Lung (tissue), 12 donors: Measurements from ENCODE around the gene COL11A1. TPM values are rescaled to one million over a fixed set of nuclear protein-coding genes. Genes with fewer than 3 reads are reported as not detected.

Experiments used
- ATAC-seq: fragments of 200-7000 bp; cut with Tn5 transposase; one replicate; pipeline ENCODE4 v1.9.1; 2020; ENCODE audit warnings: moderate number of reproducible peaks; ENCODE audit not compliant: insufficient read depth, low FRiP score
- DNase-seq, 3 donors: peaks; one replicate each; pipeline ENCODE4 v3.0.0-alpha.2; 2013 to 2017
- H3K27ac ChIP-seq, 2 donors: one replicate each; pipeline ENCODE4 v1.5.1; 2013; ENCODE audit warnings: mild to moderate bottlenecking in 2 of 2, moderate library complexity in 2 of 2, control low read depth in 1 of 2, inconsistent platforms in 1 of 2, low read depth in 1 of 2, low read length in 1 of 2
- H3K27me3 ChIP-seq, 3 donors: one replicate each; pipeline ENCODE4 v1.5.1; 2013; ENCODE audit warnings: low read length in 2 of 3; ENCODE audit not compliant: control insufficient read depth in 3 of 3, insufficient read depth in 3 of 3
- H3K36me3 ChIP-seq, 4 donors: one replicate each; pipeline ENCODE4 v1.5.1; 2013; ENCODE audit warnings: low read length in 4 of 4, mild to moderate bottlenecking in 1 of 4, moderate library complexity in 1 of 4; ENCODE audit not compliant: control insufficient read depth in 4 of 4, insufficient read depth in 4 of 4
- H3K4me1 ChIP-seq, 5 donors: one replicate each; pipeline ENCODE4 v1.5.1; 2013; ENCODE audit warnings: low read length in 5 of 5, mild to moderate bottlenecking in 2 of 5, moderate library complexity in 1 of 5; ENCODE audit not compliant: control insufficient read depth in 5 of 5, insufficient read depth in 5 of 5
- H3K4me3 ChIP-seq: one replicate; pipeline ENCODE4 v1.5.1; 2013; ENCODE audit warnings: mild to moderate bottlenecking, control low read depth, moderate library complexity
- H3K9ac ChIP-seq, 2 donors: one replicate each; pipeline ENCODE4 v1.5.1; 2013; ENCODE audit warnings: low read length in 2 of 2, control low read depth in 1 of 2; ENCODE audit not compliant: insufficient read depth in 1 of 2
- H3K9me3 ChIP-seq, 4 donors: one replicate each; pipeline ENCODE4 v1.5.1; 2013; ENCODE audit warnings: low read length in 3 of 4, mild to moderate bottlenecking in 1 of 4, moderate library complexity in 1 of 4; ENCODE audit not compliant: control insufficient read depth in 4 of 4, insufficient read depth in 3 of 4
- WGBS, 2 donors: extraction: QIAGEN DNeasy Blood & Tissue Kit; methylation state at CpG; one replicate each; pipeline ENCODE4 v1.1.7; 2013; 5-methylcytosine and 5-hydroxymethylcytosine counted together
- polyA plus RNA-seq, 2 donors: library from polyadenylated mRNA; stranded (reverse); fragments of 200-250 nt; gene quantifications; one replicate each; pipeline ENCODE4 v1.2.1, GENCODE V29; 2013
- total RNA-seq, 2 donors: library from RNA; depleted of rRNA in 1 of 2; stranded (reverse); fragments of >200 nt in 1 of 2; gene quantifications; one replicate each; pipeline ENCODE4 v1.2.1, GENCODE V29; 2014 to 2021
- TF ChIP-seq, protein P1 (sequence below): IDR thresholded peaks from 2 replicates; pipeline ENCODE4 v1.5.1; 2012; ENCODE audit warnings: mild to moderate bottlenecking; ENCODE audit errors: control extremely low read depth, extremely low read depth
- donor health status: control.
- donor health status: control.
- donor health status: Bipolar disorder and iron deficiency.
- donor health status: healthy.
- donor health status: DM: yes; HTN: yes; CAD: no.

COL11A1 gene
- total and polyA plus RNA-seq, 4 donors, result 0.33 to 7.5 (median 0.70) TPM

DNA sequence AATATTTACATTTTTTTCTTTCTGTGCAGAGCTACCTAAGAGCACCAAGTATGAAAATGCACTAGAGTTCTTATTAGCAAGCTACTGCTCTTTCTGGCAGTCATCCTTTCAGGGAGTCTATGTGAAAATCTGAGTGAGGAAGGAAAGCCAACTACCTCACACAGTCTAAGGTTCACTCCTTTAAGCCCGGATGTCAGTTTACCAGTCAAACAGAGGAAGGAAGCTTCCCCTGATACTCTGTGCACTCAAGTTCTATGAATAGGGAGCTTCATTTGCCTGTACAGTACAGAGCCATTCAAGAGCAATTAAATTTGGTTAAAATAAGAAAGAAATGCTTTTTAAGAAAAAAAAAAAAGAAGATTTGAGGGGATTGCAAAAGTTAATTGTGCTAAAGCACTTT, 6.9 kb downstream of the COL11A1 start:
- H3K9me3 ChIP-seq, result no peaks in the 10 kb centered on the region
- H3K27ac ChIP-seq, result no peak overlapping the region
- TF ChIP-seq, protein P1, sequence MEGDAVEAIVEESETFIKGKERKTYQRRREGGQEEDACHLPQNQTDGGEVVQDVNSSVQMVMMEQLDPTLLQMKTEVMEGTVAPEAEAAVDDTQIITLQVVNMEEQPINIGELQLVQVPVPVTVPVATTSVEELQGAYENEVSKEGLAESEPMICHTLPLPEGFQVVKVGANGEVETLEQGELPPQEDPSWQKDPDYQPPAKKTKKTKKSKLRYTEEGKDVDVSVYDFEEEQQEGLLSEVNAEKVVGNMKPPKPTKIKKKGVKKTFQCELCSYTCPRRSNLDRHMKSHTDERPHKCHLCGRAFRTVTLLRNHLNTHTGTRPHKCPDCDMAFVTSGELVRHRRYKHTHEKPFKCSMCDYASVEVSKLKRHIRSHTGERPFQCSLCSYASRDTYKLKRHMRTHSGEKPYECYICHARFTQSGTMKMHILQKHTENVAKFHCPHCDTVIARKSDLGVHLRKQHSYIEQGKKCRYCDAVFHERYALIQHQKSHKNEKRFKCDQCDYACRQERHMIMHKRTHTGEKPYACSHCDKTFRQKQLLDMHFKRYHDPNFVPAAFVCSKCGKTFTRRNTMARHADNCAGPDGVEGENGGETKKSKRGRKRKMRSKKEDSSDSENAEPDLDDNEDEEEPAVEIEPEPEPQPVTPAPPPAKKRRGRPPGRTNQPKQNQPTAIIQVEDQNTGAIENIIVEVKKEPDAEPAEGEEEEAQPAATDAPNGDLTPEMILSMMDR, result no peak
- no peaks in the 10 kb centered on the region for H3K36me3 ChIP-seq
- DNase-seq (no peak), ATAC-seq (no peak)
- H3K4me1 ChIP-seq, result peaks cover 0 to under 1% (median 0%) of the 10 kb centered on the region in 5 donors
- WGBS, 2 donors, result 34 to 46% methylated on average over 1 of the region's 1 CpG
- no peaks in the 10 kb centered on the region for H3K27me3 ChIP-seq
- no peak overlapping the region for H3K9ac ChIP-seq
- H3K4me3 ChIP-seq, result no peak overlapping the region

DNA sequence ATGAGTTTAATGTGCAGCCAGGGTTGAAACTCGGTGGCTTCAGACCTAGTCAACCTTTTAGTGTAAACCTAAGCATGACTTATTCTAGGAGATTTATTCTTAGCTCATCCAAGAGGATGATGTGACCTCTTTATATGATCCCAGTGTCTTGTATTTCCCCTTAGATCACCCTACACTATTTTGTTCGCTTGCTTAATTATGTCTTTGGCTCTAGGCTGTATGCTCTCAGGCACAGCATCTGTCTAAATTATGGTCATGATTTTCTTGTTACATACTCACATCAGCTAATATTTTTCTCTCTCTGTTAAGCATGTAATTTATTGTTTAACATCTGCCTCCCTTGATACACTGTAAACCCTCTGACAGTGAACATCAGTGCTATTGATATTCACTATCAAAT, 19.1 kb downstream of the COL11A1 start:
- Histone ChIP-seq H3K9ac (no peak overlapping the region), H3K9me3 (no peaks in the 10 kb centered on the region), H3K4me3 (no peak overlapping the region), H3K27ac (no peak overlapping the region), H3K27me3 (no peaks in the 10 kb centered on the region), H3K36me3 (no peaks in the 10 kb centered on the region), H3K4me1 (no peaks in the 10 kb centered on the region)
- TF ChIP-seq, protein P1, result no peak
- ATAC-seq (no peak), DNase-seq (no peak)
- 69 to 76% methylated on average over 2 of the region's 2 CpGs for WGBS, 2 donors

DNA sequence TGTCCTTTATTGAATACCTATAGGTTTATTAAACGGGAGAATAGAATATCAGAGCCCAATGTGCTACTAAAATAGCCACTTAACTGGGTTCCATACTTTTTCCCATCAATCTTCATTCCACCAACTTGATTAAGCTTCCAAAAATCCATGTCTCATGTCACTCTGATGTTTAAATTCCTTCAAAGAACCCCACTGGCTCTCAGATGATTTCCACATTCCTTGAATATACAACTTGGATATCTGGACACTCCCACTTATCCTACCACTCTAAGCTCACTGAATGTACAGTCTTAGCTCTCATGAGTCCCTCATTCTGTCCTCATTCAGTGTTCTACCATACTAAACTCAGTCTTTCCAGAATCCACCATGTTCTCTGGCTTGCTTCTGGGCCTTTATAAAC, 21.1 kb downstream of the COL11A1 start:
- TF ChIP-seq, protein P1, result no peak
- Histone ChIP-seq H3K9me3 (no peaks in the 10 kb centered on the region), H3K4me3 (no peak overlapping the region), H3K27me3 (no peaks in the 10 kb centered on the region), H3K4me1 (no peaks in the 10 kb centered on the region), H3K36me3 (no peaks in the 10 kb centered on the region), H3K9ac (no peak overlapping the region), H3K27ac (no peak overlapping the region)
- DNase-seq (no peak), ATAC-seq (no peak)
- WGBS, 2 donors, result 76 to 84% methylated on average over 1 of the region's 1 CpG

DNA sequence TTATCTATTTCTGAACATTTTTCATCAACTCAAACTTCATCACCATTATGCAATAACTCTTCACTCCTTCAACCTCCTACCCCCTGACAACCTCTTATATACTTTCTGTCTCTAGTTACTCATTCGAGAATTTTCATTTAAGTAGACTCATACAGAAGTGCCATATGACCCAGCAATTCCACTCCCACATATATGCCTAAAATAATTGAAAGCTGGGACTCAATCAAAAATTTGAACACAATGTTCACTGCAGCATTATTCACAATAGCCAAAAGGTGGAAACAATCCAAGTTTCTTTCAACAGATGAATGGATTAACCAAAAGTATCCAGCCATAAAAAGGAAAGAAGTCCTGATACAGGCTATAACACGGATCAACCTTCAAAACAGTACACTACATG, 24.1 kb downstream of the COL11A1 start:
- H3K27ac ChIP-seq, result no peak overlapping the region
- TF ChIP-seq, protein P1, result no peak
- H3K9ac ChIP-seq, result no peak overlapping the region
- H3K4me1 ChIP-seq, result no peaks in the 10 kb centered on the region
- no peaks in the 10 kb centered on the region for H3K36me3 ChIP-seq
- no peak overlapping the region for H3K4me3 ChIP-seq
- H3K27me3 ChIP-seq, result no peaks in the 10 kb centered on the region
- WGBS, 2 donors, result 36 to 71% methylated on average over 2 of the region's 2 CpGs
- ATAC-seq, result no peak
- H3K9me3 ChIP-seq, result no peaks in the 10 kb centered on the region
- DNase-seq, result no peak
